ENCODE measurements around the gene RPS16.

RPS16 gene

GRCh38 chr19:39407660-39408391, 27.9 kb downstream of the RPS16 start (continued):
- TF ChIP-seq, protein P1, sequence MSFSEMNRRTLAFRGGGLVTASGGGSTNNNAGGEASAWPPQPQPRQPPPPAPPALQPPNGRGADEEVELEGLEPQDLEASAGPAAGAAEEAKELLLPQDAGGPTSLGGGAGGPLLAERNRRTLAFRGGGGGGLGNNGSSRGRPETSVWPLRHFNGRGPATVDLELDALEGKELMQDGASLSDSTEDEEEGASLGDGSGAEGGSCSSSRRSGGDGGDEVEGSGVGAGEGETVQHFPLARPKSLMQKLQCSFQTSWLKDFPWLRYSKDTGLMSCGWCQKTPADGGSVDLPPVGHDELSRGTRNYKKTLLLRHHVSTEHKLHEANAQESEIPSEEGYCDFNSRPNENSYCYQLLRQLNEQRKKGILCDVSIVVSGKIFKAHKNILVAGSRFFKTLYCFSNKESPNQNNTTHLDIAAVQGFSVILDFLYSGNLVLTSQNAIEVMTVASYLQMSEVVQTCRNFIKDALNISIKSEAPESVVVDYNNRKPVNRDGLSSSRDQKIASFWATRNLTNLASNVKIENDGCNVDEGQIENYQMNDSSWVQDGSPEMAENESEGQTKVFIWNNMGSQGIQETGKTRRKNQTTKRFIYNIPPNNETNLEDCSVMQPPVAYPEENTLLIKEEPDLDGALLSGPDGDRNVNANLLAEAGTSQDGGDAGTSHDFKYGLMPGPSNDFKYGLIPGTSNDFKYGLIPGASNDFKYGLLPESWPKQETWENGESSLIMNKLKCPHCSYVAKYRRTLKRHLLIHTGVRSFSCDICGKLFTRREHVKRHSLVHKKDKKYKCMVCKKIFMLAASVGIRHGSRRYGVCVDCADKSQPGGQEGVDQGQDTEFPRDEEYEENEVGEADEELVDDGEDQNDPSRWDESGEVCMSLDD (tag by site-specific recombination; IDR thresholded peaks at IDR 0.05) = 0 out of 2 replicates have a peak, but pooled peaks have one; percentile 11
- no peak for TF ChIP-seq ZNF48 (tag by site-specific recombination; IDR thresholded peaks at IDR 0.05)
- 0 out of 2 replicates have a peak, but pooled peaks have one; percentile 13 for TF ChIP-seq ZBTB8A (tag by site-specific recombination; IDR thresholded peaks at IDR 0.05)
- no peak for TF ChIP-seq ZNF626 (tag by site-specific recombination; IDR thresholded peaks at IDR 0.05)
- TF ChIP-seq, protein P2, sequence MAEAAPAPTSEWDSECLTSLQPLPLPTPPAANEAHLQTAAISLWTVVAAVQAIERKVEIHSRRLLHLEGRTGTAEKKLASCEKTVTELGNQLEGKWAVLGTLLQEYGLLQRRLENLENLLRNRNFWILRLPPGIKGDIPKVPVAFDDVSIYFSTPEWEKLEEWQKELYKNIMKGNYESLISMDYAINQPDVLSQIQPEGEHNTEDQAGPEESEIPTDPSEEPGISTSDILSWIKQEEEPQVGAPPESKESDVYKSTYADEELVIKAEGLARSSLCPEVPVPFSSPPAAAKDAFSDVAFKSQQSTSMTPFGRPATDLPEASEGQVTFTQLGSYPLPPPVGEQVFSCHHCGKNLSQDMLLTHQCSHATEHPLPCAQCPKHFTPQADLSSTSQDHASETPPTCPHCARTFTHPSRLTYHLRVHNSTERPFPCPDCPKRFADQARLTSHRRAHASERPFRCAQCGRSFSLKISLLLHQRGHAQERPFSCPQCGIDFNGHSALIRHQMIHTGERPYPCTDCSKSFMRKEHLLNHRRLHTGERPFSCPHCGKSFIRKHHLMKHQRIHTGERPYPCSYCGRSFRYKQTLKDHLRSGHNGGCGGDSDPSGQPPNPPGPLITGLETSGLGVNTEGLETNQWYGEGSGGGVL (tag by site-specific recombination; IDR thresholded peaks at IDR 0.05) = no peak
- peak; percentile 21; the same call in 1 of the 2 replicates for TF ChIP-seq ZNF394 (tag by site-specific recombination; IDR thresholded peaks at IDR 0.05; ENCODE audit: borderline replicate concordance)
- TF ChIP-seq ZBTB20 (tag by site-specific recombination; IDR thresholded peaks at IDR 0.05) = peak; percentile 6; the same call in 1 of the 2 replicates
- no peak for TF ChIP-seq RBAK (tag by site-specific recombination; IDR thresholded peaks at IDR 0.05)
- TF ChIP-seq, protein P3, sequence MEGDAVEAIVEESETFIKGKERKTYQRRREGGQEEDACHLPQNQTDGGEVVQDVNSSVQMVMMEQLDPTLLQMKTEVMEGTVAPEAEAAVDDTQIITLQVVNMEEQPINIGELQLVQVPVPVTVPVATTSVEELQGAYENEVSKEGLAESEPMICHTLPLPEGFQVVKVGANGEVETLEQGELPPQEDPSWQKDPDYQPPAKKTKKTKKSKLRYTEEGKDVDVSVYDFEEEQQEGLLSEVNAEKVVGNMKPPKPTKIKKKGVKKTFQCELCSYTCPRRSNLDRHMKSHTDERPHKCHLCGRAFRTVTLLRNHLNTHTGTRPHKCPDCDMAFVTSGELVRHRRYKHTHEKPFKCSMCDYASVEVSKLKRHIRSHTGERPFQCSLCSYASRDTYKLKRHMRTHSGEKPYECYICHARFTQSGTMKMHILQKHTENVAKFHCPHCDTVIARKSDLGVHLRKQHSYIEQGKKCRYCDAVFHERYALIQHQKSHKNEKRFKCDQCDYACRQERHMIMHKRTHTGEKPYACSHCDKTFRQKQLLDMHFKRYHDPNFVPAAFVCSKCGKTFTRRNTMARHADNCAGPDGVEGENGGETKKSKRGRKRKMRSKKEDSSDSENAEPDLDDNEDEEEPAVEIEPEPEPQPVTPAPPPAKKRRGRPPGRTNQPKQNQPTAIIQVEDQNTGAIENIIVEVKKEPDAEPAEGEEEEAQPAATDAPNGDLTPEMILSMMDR (tag by site-specific recombination; IDR thresholded peaks at IDR 0.05) = 0 out of 2 replicates have a peak, but pooled peaks have one; percentile 13
- no peak for TF ChIP-seq ZNF416 (tag by site-specific recombination; IDR thresholded peaks at IDR 0.05)
- no peak for TF ChIP-seq MEIS1 (CRISPR knock-in tag; IDR thresholded peaks at IDR 0.05; ENCODE audit: borderline replicate concordance)

GRCh38 chr19:39407410-39407659, 28.4 kb downstream of the RPS16 start:
- peak overlapping the region; percentile 77 for H3K27ac ChIP-seq (ENCODE audit: extremely low read depth, low read depth, low read length)
- peaks cover 0 to 3% of the 10 kb centered on the region in 2 experiments; a peak in 1 of 3 replicates for H3K36me3 ChIP-seq (ENCODE audit: control insufficient read depth in 2 of 2, insufficient read depth in 1 of 2, low read length in 2 of 2)
- ChIA-PET POLR2A (interaction anchor here (1.2 to 11.2 kb wide), 5 partner anchors 9 to 125 kb away, joined by 3 to 175 read pairs (median 56); partner anchors contain the start of genes EID2B, MED29, PAF1 and RPS16), CTCF (interaction anchor here (1.0 to 4.6 kb wide), 3 partner anchors 9 to 85 kb away, joined by 3 to 41 read pairs (median 3); no protein-coding TSS in a partner anchor)
- H3K4me1 ChIP-seq (ENCODE audit: control insufficient read depth, insufficient read depth, low read length) = peaks cover 55% of the 10 kb centered on the region
- H3K9me3 ChIP-seq (ENCODE audit: control insufficient read depth, insufficient read depth, low read depth, low read length) = no peaks in the 10 kb centered on the region
- TF ChIP-seq IKZF3 (tag by site-specific recombination; IDR thresholded peaks at IDR 0.05) = 0 out of 2 replicates have a peak, but pooled peaks have one; percentile 5
- no peak for TF ChIP-seq ZNF24 (tag by site-specific recombination; IDR thresholded peaks at IDR 0.05)
- H3K4me3 ChIP-seq (ENCODE audit: low read depth, low read length) = peak overlapping the region; percentile 61

GRCh38 chr19:39406656-39407409, 28.9 kb downstream of the RPS16 start, which contains the start of gene ZFP36:
TSS of gene ZFP36 (plus strand) at chr19:39406847. CDS start at chr19:39406905, 58 bp downstream.
- peaks cover 0 to 3% of the 10 kb centered on the region in 2 experiments; a peak in 1 of 3 replicates for H3K36me3 ChIP-seq (ENCODE audit: control insufficient read depth in 2 of 2, insufficient read depth in 1 of 2, low read length in 2 of 2)
- ChIA-PET POLR2A (interaction anchor here (0.5 to 11.2 kb wide), 12 partner anchors 8 to 289 kb away, joined by 3 to 175 read pairs (median 5); partner anchors contain the start of genes EID2B, MED29, PAF1 and RPS16), CTCF (interaction anchor here (0.6 to 4.6 kb wide), 2 partner anchors 9 to 263 kb away, joined by 3 to 41 read pairs; no protein-coding TSS in a partner anchor)
- peak within 1 kb of the TSS; percentile 77 for H3K27ac ChIP-seq (ENCODE audit: extremely low read depth, low read depth, low read length)
- H3K4me1 ChIP-seq (ENCODE audit: control insufficient read depth, insufficient read depth, low read length) = peaks cover 59% of the 10 kb centered on the region
- H3K9me3 ChIP-seq (ENCODE audit: control insufficient read depth, insufficient read depth, low read depth, low read length) = no peaks in the 10 kb centered on the region
- H3K4me3 ChIP-seq (ENCODE audit: low read depth, low read length) = peak within 1 kb of the TSS; percentile 61
- TF ChIP-seq KLF10 (tag by site-specific recombination; IDR thresholded peaks at IDR 0.05) (peak; percentile 75; the same call in 1 of the 2 replicates), ZNF660 (tag by site-specific recombination; IDR thresholded peaks at IDR 0.05) (peak; percentile 66; the same call in 1 of the 2 replicates), ZBTB7A (tag by site-specific recombination; IDR thresholded peaks at IDR 0.05; ENCODE audit: low read depth) (no peak), ZNF692 (tag by site-specific recombination; IDR thresholded peaks at IDR 0.05) (peak; percentile 71), ZNF341 (tag by site-specific recombination; IDR thresholded peaks at IDR 0.05; ENCODE audit: low read depth) (peak; percentile 53; the same call in 1 of the 2 replicates)
- TF ChIP-seq, protein P1 (tag by site-specific recombination; IDR thresholded peaks at IDR 0.05) = peak; percentile 93
